Measurements from ENCODE around the gene FMN1.
"Not testable (repeated sequence)": the region's sequence is repeated elsewhere in the genome, so short reads cannot be mapped to it uniquely, and the experiment has no call there.

FMN1 gene

GRCh38 chr15:33074212-33074611 is 120.3 kb downstream of the FMN1 start:
- TF ChIP-seq POLR2A (IDR thresholded peaks at IDR 0.05; ENCODE audit: low read depth, low read length), result no peak
- no peak for DNase-seq (ENCODE audit: insufficient read length, low spot score)
- FAIRE-seq, result no peak

DNA sequence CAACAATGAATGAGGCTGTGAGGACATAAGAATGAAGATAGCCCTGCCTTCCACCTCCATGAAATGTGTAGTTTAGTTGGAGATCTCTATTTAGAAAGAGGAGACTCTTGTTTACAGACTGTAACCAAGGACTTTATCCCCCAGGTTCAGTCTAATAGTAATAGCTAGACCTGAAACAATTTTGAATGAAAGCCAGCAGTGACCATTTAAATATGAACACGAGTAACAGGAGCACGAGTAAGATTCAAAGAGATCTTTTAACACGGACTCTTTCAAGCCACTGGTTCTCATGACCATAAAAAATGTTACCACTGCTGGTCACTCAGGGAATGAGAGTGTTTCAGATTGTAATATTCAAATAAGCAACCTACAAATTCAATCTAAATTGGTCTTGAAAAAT is 123.1 kb downstream of the FMN1 start:
- DNase-seq (ENCODE audit: insufficient read length, low spot score), result no peak

GRCh38 chr15:33069903-33070302 is 124.6 kb downstream of the FMN1 start:
- not testable (repeated sequence) for FAIRE-seq; DNase-seq (ENCODE audit: insufficient read length, low spot score)

More for the DNA sequence above, 123.1 kb downstream of the FMN1 start:
- no peak for FAIRE-seq
- no peak for TF ChIP-seq POLR2A (IDR thresholded peaks at IDR 0.05; ENCODE audit: low read depth, low read length)

- TF ChIP-seq POLR2A (IDR thresholded peaks at IDR 0.05; ENCODE audit: low read depth, low read length), result no peak
- FAIRE-seq (peak; percentile 15), DNase-seq (ENCODE audit: insufficient read length, low spot score) (no peak)
These were observed 125.4 kb downstream of the FMN1 start for GRCh38 chr15:33069161-33069560.

- DNase-seq (ENCODE audit: insufficient read length, low spot score), result peak; percentile 57
- no peak for TF ChIP-seq POLR2A (IDR thresholded peaks at IDR 0.05; ENCODE audit: low read depth, low read length)
- FAIRE-seq, result peak; percentile 97
These were observed 126.0 kb downstream of the FMN1 start for GRCh38 chr15:33068511-33068990.

GRCh38 chr15:33068007-33068481 is 126.5 kb downstream of the FMN1 start:
- TF ChIP-seq POLR2A (IDR thresholded peaks at IDR 0.05; ENCODE audit: low read depth, low read length), result no peak
- DNase-seq (ENCODE audit: insufficient read length, low spot score) (peak; percentile 43), FAIRE-seq (peak; percentile 73)

DNA sequence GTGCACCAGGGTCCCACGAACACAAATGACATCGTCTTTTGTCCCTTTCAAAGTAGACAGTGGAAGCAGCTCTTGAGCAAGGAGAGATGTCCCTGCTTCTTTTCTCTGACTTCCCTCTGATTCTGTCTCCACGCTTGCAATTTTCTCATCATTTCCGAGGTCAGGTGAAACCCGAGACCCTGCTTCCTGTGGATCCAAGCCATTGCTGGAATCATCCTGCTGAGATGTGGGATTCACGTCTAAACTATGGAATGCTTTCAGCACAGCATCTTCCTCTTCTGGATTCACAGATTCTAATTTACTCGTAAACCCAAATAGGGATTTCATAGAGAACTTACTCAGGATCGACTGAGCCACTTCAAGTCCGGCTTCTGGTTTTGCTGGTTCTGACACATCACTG is 127.1 kb downstream of the FMN1 start:
- TF ChIP-seq POLR2A (IDR thresholded peaks at IDR 0.05; ENCODE audit: low read depth, low read length), result no peak
- FAIRE-seq, result peak; percentile 85
- peak; percentile 23 for DNase-seq (ENCODE audit: insufficient read length, low spot score)

- DNase-seq (ENCODE audit: insufficient read length, low spot score), result no peak
- no peak for FAIRE-seq
- TF ChIP-seq POLR2A (IDR thresholded peaks at IDR 0.05; ENCODE audit: low read depth, low read length), result no peak
These were observed 127.9 kb downstream of the FMN1 start for GRCh38 chr15:33066584-33066983.

- DNase-seq (ENCODE audit: insufficient read length, low spot score), result no peak
- no peak for TF ChIP-seq POLR2A (IDR thresholded peaks at IDR 0.05; ENCODE audit: low read depth, low read length)
- no peak for FAIRE-seq
These were observed 129.6 kb downstream of the FMN1 start for GRCh38 chr15:33064878-33065277.

GRCh38 chr15:33059184-33059583 is 135.3 kb downstream of the FMN1 start:
- no peak for TF ChIP-seq POLR2A (IDR thresholded peaks at IDR 0.05; ENCODE audit: low read depth, low read length)
- FAIRE-seq (no peak), DNase-seq (ENCODE audit: insufficient read length, low spot score) (no peak)

DNA sequence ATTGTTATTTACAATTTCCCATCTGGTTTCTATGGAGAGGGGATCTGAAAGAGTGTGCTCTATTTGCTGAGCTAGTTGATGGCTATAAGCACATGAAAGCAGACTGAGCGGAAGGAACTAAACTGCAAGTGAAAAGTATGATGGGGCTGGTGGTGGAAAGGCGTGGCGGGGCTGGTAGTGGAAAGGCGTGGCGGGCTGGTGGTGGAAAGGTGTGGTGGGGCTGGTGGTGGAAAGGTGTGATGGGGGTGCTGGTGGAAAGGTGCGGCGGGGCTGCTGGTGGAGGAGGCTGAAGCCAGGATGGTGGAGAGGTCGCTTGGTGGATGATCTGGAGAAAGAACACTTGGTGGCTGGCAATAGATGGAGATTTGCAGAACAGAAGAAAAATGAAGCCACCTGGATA is 136.7 kb downstream of the FMN1 start:
- no peak for FAIRE-seq
- no peak for TF ChIP-seq POLR2A (IDR thresholded peaks at IDR 0.05; ENCODE audit: low read depth, low read length)
- DNase-seq (ENCODE audit: insufficient read length, low spot score), result no peak

DNA sequence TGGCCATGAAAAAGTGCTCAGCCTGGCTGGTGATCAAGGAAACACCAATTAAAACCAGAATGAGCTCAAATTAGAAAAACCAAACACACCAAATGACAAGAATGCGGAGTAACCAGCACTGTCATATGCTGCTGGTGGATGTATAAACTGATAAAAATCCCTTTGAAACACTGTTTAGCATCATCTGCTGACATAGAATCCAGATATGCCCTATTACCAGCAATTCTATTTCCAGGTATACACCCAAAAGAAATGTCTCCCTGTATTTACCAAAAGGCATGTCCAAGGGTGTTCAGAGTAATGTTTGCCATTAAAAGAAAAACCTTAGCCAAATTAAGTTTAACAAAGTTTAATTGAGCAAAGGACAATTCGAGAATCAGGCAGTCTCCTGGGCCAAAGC is 138.6 kb downstream of the FMN1 start:
- TF ChIP-seq POLR2A (IDR thresholded peaks at IDR 0.05; ENCODE audit: low read depth, low read length), result no peak
- DNase-seq (ENCODE audit: insufficient read length, low spot score) (no peak), FAIRE-seq (no peak)

- no peak for DNase-seq (ENCODE audit: insufficient read length, low spot score)
- FAIRE-seq, result no peak
- no peak for TF ChIP-seq POLR2A (IDR thresholded peaks at IDR 0.05; ENCODE audit: low read depth, low read length)
These were observed 143.0 kb downstream of the FMN1 start for GRCh38 chr15:33051528-33051927.

GRCh38 chr15:33048255-33048654 is 146.3 kb downstream of the FMN1 start:
- no peak for TF ChIP-seq POLR2A (IDR thresholded peaks at IDR 0.05; ENCODE audit: low read depth, low read length)
- DNase-seq (ENCODE audit: insufficient read length, low spot score) (no peak), FAIRE-seq (no peak)

- TF ChIP-seq POLR2A (IDR thresholded peaks at IDR 0.05; ENCODE audit: low read depth, low read length), result no peak
- no peak for FAIRE-seq
- no peak for DNase-seq (ENCODE audit: insufficient read length, low spot score)
These were observed 147.4 kb downstream of the FMN1 start for GRCh38 chr15:33047077-33047476.

GRCh38 chr15:33046329-33046728 is 148.2 kb downstream of the FMN1 start:
- no peak for FAIRE-seq
- no peak for DNase-seq (ENCODE audit: insufficient read length, low spot score)
- TF ChIP-seq POLR2A (IDR thresholded peaks at IDR 0.05; ENCODE audit: low read depth, low read length), result no peak
